ENCODE measurements around the gene LSM10. TPM values are rescaled to one million over a fixed set of nuclear protein-coding genes. Genes with fewer than 3 reads are reported as not detected.
A peak's percentile ranks its signal among the peaks of the same experiment; 100 is the strongest.

Gene LSM10
- total and polyA plus RNA-seq, 9 of the 15 experiments (the other 6 are each of a cell fraction or from before 2014, with no cell fraction given): 13.2 to 146 (median 68.9) TPM

DNA sequence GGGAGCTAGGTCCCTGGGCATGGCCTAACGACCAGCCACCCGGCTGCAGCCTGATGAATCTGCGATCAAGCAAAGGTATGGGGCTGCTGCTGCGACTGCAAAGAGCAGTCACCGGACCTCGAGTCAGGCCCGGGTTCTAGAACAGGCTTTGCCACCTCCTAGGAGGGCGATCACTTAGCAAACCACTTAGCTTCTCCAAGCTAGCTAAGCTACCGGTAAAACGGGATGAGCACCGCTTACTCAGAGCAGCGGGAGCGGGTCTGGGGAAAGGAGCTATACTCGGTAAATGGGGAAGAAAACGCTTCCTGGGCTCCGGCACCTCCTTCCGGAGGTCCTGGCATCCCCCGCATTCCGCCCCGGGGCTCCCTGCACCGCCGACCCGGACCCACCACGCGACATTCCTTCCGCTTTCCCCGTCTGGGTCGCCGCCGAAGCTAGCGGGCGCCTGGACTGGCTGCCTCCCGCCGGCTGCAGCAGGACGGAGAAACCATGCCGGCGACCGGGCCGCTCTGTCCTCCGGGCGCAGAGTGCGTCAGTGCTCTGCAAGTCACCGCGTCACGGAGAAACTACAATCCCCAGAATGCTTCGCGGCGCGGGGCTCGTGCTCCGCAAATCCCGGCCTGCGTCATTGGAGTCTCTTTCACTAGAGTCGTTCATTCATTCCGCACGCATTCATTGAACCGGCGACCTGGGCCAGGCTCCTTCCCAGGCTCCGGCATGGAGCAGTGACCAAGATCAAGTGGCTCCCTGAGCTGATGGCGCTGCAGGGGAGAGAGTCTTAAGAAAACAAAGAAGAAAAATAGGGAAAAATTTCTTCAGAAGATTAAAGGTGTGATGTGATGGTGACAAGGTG lies at the start of gene LSM10 (continued):
- TF ChIP-seq, protein P1, sequence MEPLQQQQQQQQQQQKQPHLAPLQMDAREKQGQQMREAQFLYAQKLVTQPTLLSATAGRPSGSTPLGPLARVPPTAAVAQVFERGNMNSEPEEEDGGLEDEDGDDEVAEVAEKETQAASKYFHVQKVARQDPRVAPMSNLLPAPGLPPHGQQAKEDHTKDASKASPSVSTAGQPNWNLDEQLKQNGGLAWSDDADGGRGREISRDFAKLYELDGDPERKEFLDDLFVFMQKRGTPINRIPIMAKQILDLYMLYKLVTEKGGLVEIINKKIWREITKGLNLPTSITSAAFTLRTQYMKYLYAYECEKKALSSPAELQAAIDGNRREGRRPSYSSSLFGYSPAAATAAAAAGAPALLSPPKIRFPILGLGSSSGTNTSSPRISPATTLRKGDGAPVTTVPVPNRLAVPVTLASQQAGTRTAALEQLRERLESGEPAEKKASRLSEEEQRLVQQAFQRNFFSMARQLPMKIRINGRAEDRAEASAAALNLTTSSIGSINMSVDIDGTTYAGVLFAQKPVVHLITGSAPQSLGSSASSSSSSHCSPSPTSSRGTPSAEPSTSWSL (CRISPR knock-in tag; IDR thresholded peaks at IDR 0.05; ENCODE audit: borderline replicate concordance): no peak
- TF ChIP-seq BRD9 (IDR thresholded peaks at IDR 0.05; ENCODE audit: low read depth, partially characterized antibody): no peak
- TF ChIP-seq ZKSCAN3 (CRISPR knock-in tag; IDR thresholded peaks at IDR 0.05): no peak
- TF ChIP-seq ZNF140 (CRISPR knock-in tag; IDR thresholded peaks at IDR 0.05): no peak
- no peak for TF ChIP-seq SMARCA5 (IDR thresholded peaks at IDR 0.05)
- TF ChIP-seq ZBTB1 (CRISPR knock-in tag; IDR thresholded peaks at IDR 0.05; ENCODE audit: borderline replicate concordance, low read depth): no peak
- TF ChIP-seq KLF1 (tag; IDR thresholded peaks at IDR 0.05): no peak
- TF ChIP-seq, protein P2, sequence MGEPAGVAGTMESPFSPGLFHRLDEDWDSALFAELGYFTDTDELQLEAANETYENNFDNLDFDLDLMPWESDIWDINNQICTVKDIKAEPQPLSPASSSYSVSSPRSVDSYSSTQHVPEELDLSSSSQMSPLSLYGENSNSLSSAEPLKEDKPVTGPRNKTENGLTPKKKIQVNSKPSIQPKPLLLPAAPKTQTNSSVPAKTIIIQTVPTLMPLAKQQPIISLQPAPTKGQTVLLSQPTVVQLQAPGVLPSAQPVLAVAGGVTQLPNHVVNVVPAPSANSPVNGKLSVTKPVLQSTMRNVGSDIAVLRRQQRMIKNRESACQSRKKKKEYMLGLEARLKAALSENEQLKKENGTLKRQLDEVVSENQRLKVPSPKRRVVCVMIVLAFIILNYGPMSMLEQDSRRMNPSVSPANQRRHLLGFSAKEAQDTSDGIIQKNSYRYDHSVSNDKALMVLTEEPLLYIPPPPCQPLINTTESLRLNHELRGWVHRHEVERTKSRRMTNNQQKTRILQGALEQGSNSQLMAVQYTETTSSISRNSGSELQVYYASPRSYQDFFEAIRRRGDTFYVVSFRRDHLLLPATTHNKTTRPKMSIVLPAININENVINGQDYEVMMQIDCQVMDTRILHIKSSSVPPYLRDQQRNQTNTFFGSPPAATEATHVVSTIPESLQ (CRISPR knock-in tag; IDR thresholded peaks at IDR 0.05): peak; percentile 89
- TF ChIP-seq DNMT1 (IDR thresholded peaks at IDR 0.05): no peak
- TF ChIP-seq ZC3H11A (IDR thresholded peaks at IDR 0.05; ENCODE audit: low read depth, low read length): no peak
- no peak for TF ChIP-seq SREBF2 (CRISPR knock-in tag; IDR thresholded peaks at IDR 0.05)
- TF ChIP-seq, protein P3, sequence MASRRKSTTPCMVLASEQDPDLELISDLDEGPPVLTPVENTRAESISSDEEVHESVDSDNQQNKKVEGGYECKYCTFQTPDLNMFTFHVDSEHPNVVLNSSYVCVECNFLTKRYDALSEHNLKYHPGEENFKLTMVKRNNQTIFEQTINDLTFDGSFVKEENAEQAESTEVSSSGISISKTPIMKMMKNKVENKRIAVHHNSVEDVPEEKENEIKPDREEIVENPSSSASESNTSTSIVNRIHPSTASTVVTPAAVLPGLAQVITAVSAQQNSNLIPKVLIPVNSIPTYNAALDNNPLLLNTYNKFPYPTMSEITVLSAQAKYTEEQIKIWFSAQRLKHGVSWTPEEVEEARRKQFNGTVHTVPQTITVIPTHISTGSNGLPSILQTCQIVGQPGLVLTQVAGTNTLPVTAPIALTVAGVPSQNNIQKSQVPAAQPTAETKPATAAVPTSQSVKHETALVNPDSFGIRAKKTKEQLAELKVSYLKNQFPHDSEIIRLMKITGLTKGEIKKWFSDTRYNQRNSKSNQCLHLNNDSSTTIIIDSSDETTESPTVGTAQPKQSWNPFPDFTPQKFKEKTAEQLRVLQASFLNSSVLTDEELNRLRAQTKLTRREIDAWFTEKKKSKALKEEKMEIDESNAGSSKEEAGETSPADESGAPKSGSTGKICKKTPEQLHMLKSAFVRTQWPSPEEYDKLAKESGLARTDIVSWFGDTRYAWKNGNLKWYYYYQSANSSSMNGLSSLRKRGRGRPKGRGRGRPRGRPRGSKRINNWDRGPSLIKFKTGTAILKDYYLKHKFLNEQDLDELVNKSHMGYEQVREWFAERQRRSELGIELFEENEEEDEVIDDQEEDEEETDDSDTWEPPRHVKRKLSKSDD (conservative IDR thresholded peaks at IDR 0.05; ENCODE audit: low read length): no peak
- peak; percentile 64 to 70 for TF ChIP-seq MAZ (CRISPR knock-in tag; conservative IDR thresholded peaks at IDR 0.05 in 1 of 2, IDR thresholded peaks at IDR 0.05 in 1 of 2)
- no peak for TF ChIP-seq ETS2 (tag; IDR thresholded peaks at IDR 0.05; ENCODE audit: borderline replicate concordance, poor library complexity, severe bottlenecking)
- TF ChIP-seq, protein P4, sequence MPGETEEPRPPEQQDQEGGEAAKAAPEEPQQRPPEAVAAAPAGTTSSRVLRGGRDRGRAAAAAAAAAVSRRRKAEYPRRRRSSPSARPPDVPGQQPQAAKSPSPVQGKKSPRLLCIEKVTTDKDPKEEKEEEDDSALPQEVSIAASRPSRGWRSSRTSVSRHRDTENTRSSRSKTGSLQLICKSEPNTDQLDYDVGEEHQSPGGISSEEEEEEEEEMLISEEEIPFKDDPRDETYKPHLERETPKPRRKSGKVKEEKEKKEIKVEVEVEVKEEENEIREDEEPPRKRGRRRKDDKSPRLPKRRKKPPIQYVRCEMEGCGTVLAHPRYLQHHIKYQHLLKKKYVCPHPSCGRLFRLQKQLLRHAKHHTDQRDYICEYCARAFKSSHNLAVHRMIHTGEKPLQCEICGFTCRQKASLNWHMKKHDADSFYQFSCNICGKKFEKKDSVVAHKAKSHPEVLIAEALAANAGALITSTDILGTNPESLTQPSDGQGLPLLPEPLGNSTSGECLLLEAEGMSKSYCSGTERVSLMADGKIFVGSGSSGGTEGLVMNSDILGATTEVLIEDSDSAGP (CRISPR knock-in tag; IDR thresholded peaks at IDR 0.05): 0 out of 2 replicates have a peak, but pooled peaks have one; percentile 45
- TF ChIP-seq, protein P5, sequence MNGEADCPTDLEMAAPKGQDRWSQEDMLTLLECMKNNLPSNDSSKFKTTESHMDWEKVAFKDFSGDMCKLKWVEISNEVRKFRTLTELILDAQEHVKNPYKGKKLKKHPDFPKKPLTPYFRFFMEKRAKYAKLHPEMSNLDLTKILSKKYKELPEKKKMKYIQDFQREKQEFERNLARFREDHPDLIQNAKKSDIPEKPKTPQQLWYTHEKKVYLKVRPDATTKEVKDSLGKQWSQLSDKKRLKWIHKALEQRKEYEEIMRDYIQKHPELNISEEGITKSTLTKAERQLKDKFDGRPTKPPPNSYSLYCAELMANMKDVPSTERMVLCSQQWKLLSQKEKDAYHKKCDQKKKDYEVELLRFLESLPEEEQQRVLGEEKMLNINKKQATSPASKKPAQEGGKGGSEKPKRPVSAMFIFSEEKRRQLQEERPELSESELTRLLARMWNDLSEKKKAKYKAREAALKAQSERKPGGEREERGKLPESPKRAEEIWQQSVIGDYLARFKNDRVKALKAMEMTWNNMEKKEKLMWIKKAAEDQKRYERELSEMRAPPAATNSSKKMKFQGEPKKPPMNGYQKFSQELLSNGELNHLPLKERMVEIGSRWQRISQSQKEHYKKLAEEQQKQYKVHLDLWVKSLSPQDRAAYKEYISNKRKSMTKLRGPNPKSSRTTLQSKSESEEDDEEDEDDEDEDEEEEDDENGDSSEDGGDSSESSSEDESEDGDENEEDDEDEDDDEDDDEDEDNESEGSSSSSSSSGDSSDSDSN (IDR thresholded peaks at IDR 0.05; ENCODE audit: borderline replicate concordance in 1 of 2, low read depth in 2 of 2, low read length in 2 of 2): peak; percentile 84 to 93; a peak in 3 of 4 replicates

Measured in K562 (cell line).